NCI-H2029 (cell line): ENCODE data around the gene GORASP1.

ENCODE experiments used
- DNase-seq: peaks from one replicate; lab custom pipeline; 2025; lab: John Stamatoyannopoulos, UW

GORASP1 gene

DNA sequence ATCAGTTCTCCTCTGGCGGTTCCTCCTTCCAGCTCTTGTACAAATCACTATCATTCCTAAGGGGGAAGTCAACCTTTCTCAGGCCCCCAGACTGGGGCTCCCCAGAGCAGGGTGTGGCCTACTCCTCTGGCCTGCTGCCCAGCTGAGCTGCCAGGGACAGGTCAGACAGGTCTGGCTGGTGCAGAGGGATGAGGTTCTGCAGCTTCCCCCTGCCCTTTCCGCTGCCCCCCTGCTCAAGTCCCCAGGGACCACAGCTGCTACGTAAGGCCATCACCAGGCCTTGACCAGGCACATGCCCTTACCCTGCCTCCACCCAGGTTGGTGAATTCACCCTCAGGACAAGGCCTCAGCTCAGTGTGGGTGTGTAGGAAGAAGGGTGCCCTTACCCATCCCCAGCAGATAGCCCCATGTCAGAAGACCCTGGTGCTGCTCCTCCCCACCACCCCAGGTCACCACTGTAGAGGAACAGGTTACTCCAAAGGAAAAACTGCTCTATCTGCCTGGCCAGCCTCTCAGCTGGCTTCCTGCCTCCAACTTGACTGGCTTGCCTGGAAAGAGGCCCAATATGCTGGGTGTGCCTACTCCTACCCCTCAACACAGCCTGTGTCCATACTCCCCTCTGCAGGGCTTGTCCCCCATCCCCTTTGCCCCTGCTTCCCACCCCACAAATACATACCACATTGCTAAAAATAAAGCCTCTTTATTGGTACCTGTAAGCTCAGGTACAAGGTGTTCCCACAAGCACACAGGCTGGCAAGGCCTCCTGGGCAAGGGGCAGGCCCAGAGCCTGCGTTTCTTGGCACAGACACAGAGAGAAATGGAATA lies 34.0 kb upstream of the GORASP1 start:
- DNase-seq: peak; percentile 74

GRCh38 chr3:39140341-39140971 lies 33.0 kb upstream of the GORASP1 start:
- no peak for DNase-seq

DNA sequence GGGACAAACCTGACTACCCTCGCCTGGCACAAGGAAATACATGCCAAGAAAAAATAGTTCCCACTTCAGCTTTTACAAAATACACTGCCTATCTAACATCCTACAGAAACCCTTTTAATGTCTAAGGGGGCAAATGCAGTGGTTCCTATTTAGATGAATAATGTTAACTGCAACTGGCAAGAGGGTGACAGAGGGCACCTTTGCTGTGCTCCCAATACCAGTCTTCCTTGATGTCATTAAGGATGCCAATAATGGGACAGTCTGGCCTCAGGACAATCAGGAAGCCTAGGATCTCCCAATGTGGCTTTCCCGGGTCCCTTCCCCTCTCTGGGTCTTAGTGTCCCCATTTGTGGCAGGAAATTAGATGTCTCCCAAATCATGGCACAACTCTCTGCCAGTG lies 32.0 kb upstream of the GORASP1 start:
- DNase-seq: no peak

GRCh38 chr3:39138804-39139415 lies 31.5 kb upstream of the GORASP1 start:
- DNase-seq: peak; percentile 52

DNA sequence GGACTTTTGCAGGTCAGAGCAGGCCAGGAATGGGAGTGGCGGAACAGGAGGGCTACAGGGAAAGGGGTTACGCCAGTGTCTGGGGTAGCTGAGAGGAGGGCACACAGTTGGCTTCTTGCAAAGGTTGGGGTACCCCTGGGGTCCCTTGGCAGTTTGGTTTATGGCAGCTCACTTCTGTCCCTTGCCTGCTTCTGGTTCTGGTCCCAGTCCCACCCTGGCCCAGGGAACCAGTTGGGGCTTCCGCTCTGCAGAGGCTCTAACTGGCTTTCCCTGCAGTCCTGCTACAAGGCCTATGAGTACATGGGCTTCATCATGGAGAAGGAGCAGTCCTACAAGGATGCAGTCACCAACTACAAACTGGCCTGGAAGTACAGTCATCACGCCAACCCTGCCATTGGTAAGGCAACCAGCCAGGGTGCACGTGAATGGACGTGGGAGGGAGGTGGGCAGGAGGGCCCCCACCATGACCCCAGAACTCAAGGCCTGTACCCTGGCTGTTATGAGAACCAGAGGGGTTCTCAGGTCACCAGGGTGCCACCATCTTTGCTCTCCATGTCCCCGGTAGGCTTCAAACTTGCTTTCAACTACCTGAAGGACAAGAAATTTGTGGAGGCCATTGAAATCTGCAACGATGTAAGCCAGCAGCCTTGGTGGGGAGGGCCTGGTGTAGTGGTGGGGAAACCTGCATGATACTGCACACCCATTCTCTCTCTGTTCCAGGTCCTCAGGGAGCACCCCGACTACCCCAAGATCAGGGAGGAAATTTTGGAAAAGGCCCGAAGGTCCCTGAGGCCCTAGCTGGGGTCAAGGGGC lies 30.8 kb upstream of the GORASP1 start:
- DNase-seq: no peak

- DNase-seq: no peak
These were observed 30.1 kb upstream of the GORASP1 start for GRCh38 chr3:39137435-39137936.

- DNase-seq: no peak
These were observed 29.4 kb upstream of the GORASP1 start for GRCh38 chr3:39136533-39137434.

GRCh38 chr3:39135170-39135805 lies 27.9 kb upstream of the GORASP1 start:
- DNase-seq: no peak

DNA sequence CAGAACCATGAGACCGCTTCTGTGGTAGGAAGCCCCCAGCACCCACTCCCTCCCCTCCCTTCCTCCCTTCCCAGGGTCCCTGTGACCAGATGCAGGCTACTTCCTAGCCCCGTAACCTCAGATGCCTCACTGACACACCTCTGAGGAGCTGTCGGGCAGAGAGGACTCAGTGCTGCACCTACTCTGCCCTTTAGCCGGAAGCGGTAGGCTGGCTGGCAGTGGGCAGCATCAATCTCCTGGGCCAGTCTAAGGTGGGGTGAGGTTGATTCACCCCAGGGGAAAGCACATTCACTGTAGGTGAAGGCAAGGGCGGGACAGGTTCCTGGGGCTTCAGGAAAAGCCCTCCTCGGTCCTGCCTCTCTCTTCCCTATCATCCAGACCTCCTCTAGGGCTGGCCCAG lies 26.9 kb upstream of the GORASP1 start:
- no peak for DNase-seq

DNA sequence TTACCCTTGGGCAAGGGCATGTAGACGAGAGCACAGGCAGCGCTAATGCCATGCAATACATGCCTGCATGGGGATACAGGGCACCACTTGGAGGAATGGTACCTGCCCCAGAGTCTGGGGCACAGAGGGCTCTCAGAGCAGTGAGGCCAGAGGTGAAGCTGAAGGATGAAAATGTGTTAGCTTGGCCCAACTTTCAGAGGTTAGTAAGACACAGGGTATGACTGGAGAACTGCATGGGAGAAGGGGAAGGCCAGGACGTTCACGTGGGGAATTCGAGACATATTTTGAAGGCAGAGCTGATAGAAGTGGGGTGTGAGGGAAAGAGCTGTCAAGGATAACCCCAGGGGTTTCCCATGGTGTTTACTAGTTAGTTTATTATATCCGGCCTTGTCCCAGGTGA lies 26.4 kb upstream of the GORASP1 start:
- no peak for DNase-seq

DNA sequence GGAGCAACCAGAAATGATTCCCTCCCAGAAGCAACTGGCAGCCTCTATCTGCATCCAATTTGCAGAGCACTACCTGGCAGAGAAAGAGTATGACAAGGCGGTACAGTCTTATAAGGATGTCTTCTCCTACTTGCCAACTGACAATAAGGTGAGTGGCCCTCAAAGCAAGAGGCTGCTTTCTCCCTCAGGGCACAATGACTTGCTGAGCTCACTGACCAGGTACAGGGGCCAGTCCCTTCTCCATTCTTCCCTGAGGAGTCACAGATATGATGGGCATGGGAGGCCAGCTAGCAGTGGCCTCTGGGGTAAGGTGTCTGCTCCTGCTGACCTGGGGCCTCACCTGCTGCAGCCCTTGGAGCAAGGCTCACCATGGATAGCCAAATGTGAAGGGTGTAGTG lies 25.7 kb upstream of the GORASP1 start:
- no peak for DNase-seq

- DNase-seq: no peak
These were observed 25.0 kb upstream of the GORASP1 start for GRCh38 chr3:39132096-39133092.

GRCh38 chr3:39130693-39131265 lies 23.4 kb upstream of the GORASP1 start:
- DNase-seq: no peak

- no peak for DNase-seq
These were observed 22.6 kb upstream of the GORASP1 start for GRCh38 chr3:39130026-39130425.

DNA sequence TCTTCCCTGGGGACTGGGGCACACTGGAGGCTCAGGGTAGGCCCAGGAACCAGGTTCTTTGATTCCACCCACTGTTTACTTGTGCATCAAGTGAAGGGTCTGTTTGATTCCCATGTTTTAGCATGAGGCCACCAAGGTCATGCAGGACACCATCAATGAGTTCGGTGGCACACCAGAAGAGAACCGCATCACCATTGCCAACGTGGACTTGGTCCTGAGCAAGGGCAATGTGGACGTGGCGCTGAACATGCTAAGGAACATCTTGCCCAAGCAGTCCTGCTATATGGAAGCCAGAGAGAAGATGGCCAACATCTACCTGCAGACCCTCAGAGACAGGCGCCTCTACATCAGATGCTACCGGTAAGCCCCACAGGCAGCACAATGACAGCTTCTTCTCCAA lies 21.5 kb upstream of the GORASP1 start:
- no peak for DNase-seq

GRCh38 chr3:39127908-39128304 lies 20.5 kb upstream of the GORASP1 start:
- no peak for DNase-seq

- DNase-seq: no peak
These were observed 20.0 kb upstream of the GORASP1 start for GRCh38 chr3:39127269-39127907.

DNA sequence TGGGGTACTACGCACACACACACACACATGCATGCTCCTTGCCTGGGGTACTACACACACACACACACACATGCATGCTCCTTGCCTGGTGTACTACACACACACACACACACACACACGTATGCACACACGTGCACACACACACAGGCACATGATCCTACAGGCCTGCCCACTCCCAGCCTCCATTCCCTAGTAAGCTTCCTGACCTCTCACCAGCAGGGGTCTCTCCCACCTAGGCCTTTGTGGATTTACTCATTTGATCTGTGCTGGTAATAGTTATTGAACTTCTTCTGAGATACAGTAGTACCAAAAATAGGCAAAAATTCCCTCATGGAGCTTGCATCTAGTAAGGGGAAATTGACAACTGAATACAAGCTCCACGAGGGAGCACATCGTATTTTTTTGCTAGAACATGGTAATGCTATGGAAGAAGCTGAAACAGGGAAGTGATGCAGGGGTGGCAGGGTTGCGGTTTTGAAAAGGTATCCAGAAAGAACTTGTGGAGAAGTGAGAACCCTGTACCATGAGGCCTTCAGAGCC lies 19.2 kb upstream of the GORASP1 start:
- DNase-seq: peak; percentile 26
